HepG2 (cell line): Measurements from ENCODE around the gene MCC. TPM values are rescaled to one million over a fixed set of nuclear protein-coding genes. Genes with fewer than 3 reads are reported as not detected.
A peak's percentile ranks its signal among the peaks of the same experiment; 100 is the strongest.

Experiments
- ARNTL ChIP-seq: sonication (generic); formaldehyde crosslinking; IDR thresholded peaks from 2 replicates; pipeline ENCODE4 v1.4.0; 2020; ENCODE audit warnings: mild to moderate bottlenecking, missing genetic modification reagents
- BRCA1 ChIP-seq: sonication (generic); formaldehyde crosslinking; IDR thresholded peaks from 2 replicates; pipeline ENCODE4 v1.4.0; 2020; ENCODE audit warnings: missing genetic modification reagents
- FOXK1 ChIP-seq: sonication (generic); formaldehyde crosslinking; IDR thresholded peaks from 2 replicates; pipeline ENCODE4 v1.4.0; 2020; ENCODE audit warnings: low read depth, missing genetic modification reagents, borderline replicate concordance
- HCFC1 ChIP-seq: fragments of 150-350 bp; IDR thresholded peaks from 2 replicates; pipeline ENCODE4 v1.6.1; 2014; ENCODE audit warnings: low read depth, low read length
- JARID2 ChIP-seq: sonication (generic); formaldehyde crosslinking; IDR thresholded peaks from 2 replicates; pipeline ENCODE4 v1.8.1; 2023; ENCODE audit warnings: missing genetic modification reagents, inconsistent platforms; ENCODE audit not compliant: insufficient replicate concordance
- KLF11 ChIP-seq: IDR thresholded peaks from 2 replicates; pipeline ENCODE4 v1.6.1; 2016; ENCODE audit warnings: missing compliant biosample characterization
- MTA1 ChIP-seq: sonication (generic); formaldehyde crosslinking; IDR thresholded peaks from 2 replicates; pipeline ENCODE4 v1.4.0; 2020; ENCODE audit warnings: missing genetic modification reagents, mild to moderate bottlenecking, borderline replicate concordance
- NBN ChIP-seq: fragments of 450-650 bp; conservative IDR thresholded peaks from 2 replicates; pipeline ENCODE4 v1.6.1; 2017
- PAF1 ChIP-seq: IDR thresholded peaks from 2 replicates; pipeline ENCODE4 v1.6.1; 2016; ENCODE audit warnings: missing genetic modification reagents, missing compliant biosample characterization
- SETDB1 ChIP-seq: sonication (generic); formaldehyde crosslinking; IDR thresholded peaks from 2 replicates; pipeline ENCODE4 v1.5.1; 2020; ENCODE audit warnings: missing genetic modification reagents, mild to moderate bottlenecking, borderline replicate concordance
- U2AF1 ChIP-seq: fragments of 200-400 bp; formaldehyde crosslinking; optimal IDR thresholded peaks from 2 replicates; pipeline ENCODE3; 2017; ENCODE audit warnings: mild to moderate bottlenecking, low read depth, low read length
- ZNF30 ChIP-seq: sonication (generic); formaldehyde crosslinking; IDR thresholded peaks from 2 replicates; pipeline ENCODE4 v1.5.0; 2020; ENCODE audit warnings: mild to moderate bottlenecking, missing genetic modification reagents
- ZNF318 ChIP-seq: sonication (generic); formaldehyde crosslinking; IDR thresholded peaks from 2 replicates; pipeline ENCODE4 v1.4.0; 2020; ENCODE audit warnings: mild to moderate bottlenecking, missing genetic modification reagents
- ZNF354B ChIP-seq: sonication (generic); formaldehyde crosslinking; IDR thresholded peaks from 2 replicates; pipeline ENCODE4 v1.8.0; 2022; ENCODE audit warnings: mild to moderate bottlenecking, missing genetic modification reagents
- ZNF362 ChIP-seq: sonication (generic); formaldehyde crosslinking; IDR thresholded peaks from 2 replicates; pipeline ENCODE4 v1.4.0; 2020; ENCODE audit warnings: missing genetic modification reagents, mild to moderate bottlenecking, borderline replicate concordance
- ZNF441 ChIP-seq: sonication (generic); formaldehyde crosslinking; IDR thresholded peaks from 2 replicates; pipeline ENCODE4 v1.7.0; 2021; ENCODE audit warnings: missing genetic modification reagents, borderline replicate concordance
- ZNF460 ChIP-seq: sonication (generic); formaldehyde crosslinking; IDR thresholded peaks from 2 replicates; pipeline ENCODE4 v1.5.1; 2020; ENCODE audit warnings: missing genetic modification reagents, mild to moderate bottlenecking, borderline replicate concordance
- ZNF564 ChIP-seq: sonication (generic); formaldehyde crosslinking; IDR thresholded peaks from 2 replicates; pipeline ENCODE4 v1.8.1; 2023; ENCODE audit warnings: mild to moderate bottlenecking, missing genetic modification reagents
- ZNF777 ChIP-seq: sonication (generic); formaldehyde crosslinking; IDR thresholded peaks from 2 replicates; pipeline ENCODE4 v1.4.0; 2020; ENCODE audit warnings: missing genetic modification reagents
- ZSCAN21 ChIP-seq: sonication (generic); formaldehyde crosslinking; IDR thresholded peaks from 2 replicates; pipeline ENCODE4 v1.8.0; 2022; ENCODE audit warnings: mild to moderate bottlenecking, missing genetic modification reagents, moderate library complexity, borderline replicate concordance
- polyA plus RNA-seq, 8 experiments: library from polyadenylated mRNA; depleted of rRNA in 3 of 8; stranded (reverse) in 7 of 8; unstranded in 1 of 8; fragments of >200 nt; fragmentation: Illumina TruSeq in 4 of 8; extraction: Trizol in 4 of 8; gene quantifications; 2 replicates each; pipeline versions ENCODE4 v1.2.1 to v1.2.3, GENCODE V29; 2011 to 2016; ENCODE audit warnings: low read depth in 4 of 8, missing spikeins in 1 of 8, mixed read lengths in 1 of 8; ENCODE audit not compliant: insufficient read depth in 1 of 8
- total RNA-seq, 5 experiments: library from RNA; depleted of rRNA; stranded (reverse); fragments of >200 nt; fragmentation: Illumina TruSeq; extraction: Trizol; gene quantifications; 2 replicates each; pipeline ENCODE4 v1.2.3, GENCODE V29; 2016; ENCODE audit warnings: low read depth in 1 of 5
- TF ChIP-seq, protein P1 (sequence below): IDR thresholded peaks from 2 replicates; pipeline ENCODE4 v1.6.1; 2012; ENCODE audit warnings: inconsistent platforms

MCC gene
- total and polyA plus RNA-seq, 2 of the 13 experiments (the other 11 are each of a cell fraction or from before 2014, with no cell fraction given): 0.55 to 2.4 TPM

GRCh38 chr5:113513384-113514288 is 25.4 kb upstream of the MCC start, which contains the start of gene YTHDC2 (continued):
- TF ChIP-seq ZNF362 (CRISPR knock-in tag) (peak; percentile 50; the same call in 1 of the 2 replicates), BRCA1 (CRISPR knock-in tag) (no peak), ZNF354B (CRISPR knock-in tag) (no peak), ZNF318 (0 out of 2 replicates have a peak, but pooled peaks have one; percentile 29), ZNF30 (CRISPR knock-in tag) (no peak), ZSCAN21 (CRISPR knock-in tag) (no peak; the same call in 1 of the 2 replicates), FOXK1 (peak; percentile 45), HCFC1 (no peak), JARID2 (CRISPR knock-in tag) (peak; percentile 38), ZNF564 (CRISPR knock-in tag) (no peak; the same call in 1 of the 2 replicates), ZNF460 (CRISPR knock-in tag) (no peak), U2AF1 (no peak), ARNTL (CRISPR knock-in tag) (peak; percentile 66; the same call in 1 of the 2 replicates), MTA1 (CRISPR knock-in tag) (peak; percentile 90), ZNF777 (CRISPR knock-in tag) (peak; percentile 34; the same call in 1 of the 2 replicates), SETDB1 (CRISPR knock-in tag) (no peak), NBN (no peak), ZNF441 (CRISPR knock-in tag) (peak; percentile 50; the same call in 1 of the 2 replicates), KLF11 (CRISPR knock-in tag) (no peak; the same call in 1 of the 2 replicates), PAF1 (no peak)
- TF ChIP-seq, protein P1, sequence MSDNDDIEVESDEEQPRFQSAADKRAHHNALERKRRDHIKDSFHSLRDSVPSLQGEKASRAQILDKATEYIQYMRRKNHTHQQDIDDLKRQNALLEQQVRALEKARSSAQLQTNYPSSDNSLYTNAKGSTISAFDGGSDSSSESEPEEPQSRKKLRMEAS: peak; percentile 61; the same call in 1 of the 2 replicates
